GM12878 (cell line): ENCODE data around the gene JAML. TPM values are rescaled to one million over a fixed set of nuclear protein-coding genes. Genes with fewer than 3 reads are reported as not detected.
A peak's percentile ranks its signal among the peaks of the same experiment; 100 is the strongest.

Experiments
- ATAC-seq: fragments of 200-7000 bp; cut with Tn5 transposase; 3 replicates; pipeline ENCODE4 v1.9.1; 2020; ENCODE audit warnings: mild to moderate bottlenecking, moderate library complexity
- BruUV-seq: library from RNA; stranded (reverse); fragments of 400-500 nt; replicated peaks from 2 replicates; lab custom pipeline; 2021; lab: Mats Ljungman, UMichigan
- CTCF ChIA-PET: fragments of 300-600 bp; sonication (Branson Sonifier 250); formaldehyde crosslinking; extraction: SDS; loops from one replicate; lab custom pipeline; 2021; ENCODE audit warnings: inconsistent platforms; lab: Yijun Ruan, JAX
- POLR2A ChIA-PET: fragments of 350-600 bp; formaldehyde crosslinking; extraction: SDS; loops from one replicate; lab custom pipeline; 2021; ENCODE audit warnings: inconsistent platforms; lab: Charles Lee
- RAD21 ChIA-PET: fragments of 300-600 bp; sonication (Branson Sonifier 250); formaldehyde crosslinking; loops from one replicate; lab custom pipeline; 2023; ENCODE audit warnings: antibody characterized with exemption; ENCODE audit not compliant: unreplicated experiment; lab: Charles Lee
- SMC1A ChIA-PET: fragments of 300-600 bp; sonication (Branson Sonifier 250); formaldehyde crosslinking; loops from one replicate; lab custom pipeline; 2023; ENCODE audit not compliant: unreplicated experiment, uncharacterized antibody; lab: Charles Lee
- DNase-seq: peaks from one replicate; pipeline ENCODE4 v3.0.0-alpha.2; 2011; ENCODE audit warnings: low read depth, low spot score
- FAIRE-seq: peaks from 3 replicates; lab custom pipeline; 2011; peaks lifted over from hg19 to GRCh38; lab: Jason Lieb, UNC
- H2AFZ ChIP-seq: 2 replicates; pipeline ENCODE4 v1.6.0; 2011; ENCODE audit warnings: low read depth, low read length, control low read depth; ENCODE audit not compliant: control insufficient read depth
- H3K27ac ChIP-seq: 2 replicates; pipeline ENCODE4 v1.5.1; 2011; ENCODE audit warnings: control low read depth; ENCODE audit not compliant: control insufficient read depth, insufficient read depth
- H3K27me3 ChIP-seq, 2 experiments: replicated peaks in 1 of 2; 2 replicates each; pipeline versions ENCODE4 v1.6.0 to v1.6.1; 2011; ENCODE audit warnings: low read length in 1 of 2; ENCODE audit not compliant: control insufficient read depth in 2 of 2, insufficient read depth in 2 of 2
- H3K36me3 ChIP-seq, 2 experiments: 2 replicates each; pipeline ENCODE4 v1.5.1; 2011; ENCODE audit warnings: low read length in 1 of 2; ENCODE audit not compliant: control insufficient read depth in 2 of 2, insufficient read depth in 2 of 2
- H3K4me1 ChIP-seq: 2 replicates; pipeline ENCODE4 v1.6.1; 2011; ENCODE audit warnings: mild to moderate bottlenecking, low read length, moderate library complexity, mixed read lengths; ENCODE audit not compliant: control insufficient read depth, insufficient read depth
- H3K4me2 ChIP-seq: 2 replicates; pipeline ENCODE4 v1.6.0; 2011; ENCODE audit warnings: control low read depth; ENCODE audit not compliant: control insufficient read depth, insufficient read depth
- H3K4me3 ChIP-seq: fragments of 200-600 bp; sonication (generic); 2 replicates; pipeline ENCODE4 v1.5.1; 2016
- H3K79me2 ChIP-seq: 2 replicates; pipeline ENCODE4 v1.6.0; 2011; ENCODE audit warnings: low read length; ENCODE audit not compliant: control insufficient read depth, insufficient read depth
- H3K9ac ChIP-seq: 2 replicates; pipeline ENCODE4 v1.8.0; 2011; ENCODE audit warnings: low read length, control low read depth, mixed read lengths; ENCODE audit not compliant: control insufficient read depth, insufficient read depth
- H3K9me3 ChIP-seq: replicated peaks from 3 replicates; pipeline ENCODE4 v1.5.1; 2011; ENCODE audit warnings: mild to moderate bottlenecking, low read length; ENCODE audit not compliant: control insufficient read depth, insufficient read depth
- H4K20me1 ChIP-seq: 2 replicates; pipeline ENCODE4 v1.6.0; 2011; ENCODE audit not compliant: control insufficient read depth, insufficient read depth
- BRCA1 ChIP-seq: IDR thresholded peaks from 2 replicates; pipeline ENCODE4 v1.6.1; 2011; ENCODE audit warnings: low read depth, low read length, improper control_type of control experiment
- IKZF1 ChIP-seq: fragments of 450-650 bp; conservative IDR thresholded peaks from 2 replicates; pipeline ENCODE4 v1.6.1; 2017; ENCODE audit warnings: antibody characterized with exemption, mild to moderate bottlenecking
- KDM1A ChIP-seq: fragments of 200-600 bp; sonication (generic); IDR thresholded peaks from 2 replicates; pipeline ENCODE4 v1.6.1; 2016; ENCODE audit warnings: borderline replicate concordance
- LARP7 ChIP-seq: fragments of 450-650 bp; IDR thresholded peaks from 2 replicates; pipeline ENCODE4 v1.6.1; 2017; ENCODE audit warnings: mild to moderate bottlenecking
- NFYA ChIP-seq: IDR thresholded peaks from 2 replicates; pipeline ENCODE4 v1.6.1; 2011; ENCODE audit warnings: low read depth, mild to moderate bottlenecking, low read length, improper control_type of control experiment, borderline replicate concordance
- NR2F1 ChIP-seq: fragments of 450-650 bp; conservative IDR thresholded peaks from 2 replicates; pipeline ENCODE4 v1.6.1; 2017; ENCODE audit warnings: mild to moderate bottlenecking
- RAD21 ChIP-seq: IDR thresholded peaks from 2 replicates; pipeline ENCODE4 v1.6.1; 2011; ENCODE audit warnings: mild to moderate bottlenecking, low read depth, low read length, moderate library complexity; ENCODE audit not compliant: insufficient read depth
- RBBP5 ChIP-seq: fragments of 200-600 bp; sonication (generic); conservative IDR thresholded peaks from 2 replicates; pipeline ENCODE4 v1.6.1; 2016
- SUZ12 ChIP-seq: fragments of 200-600 bp; sonication (generic); IDR thresholded peaks from one replicate; pipeline ENCODE4 v1.6.1; 2018; ENCODE audit warnings: antibody characterized with exemption, mild to moderate bottlenecking; ENCODE audit not compliant: unreplicated experiment
- TCF12 ChIP-seq: IDR thresholded peaks from 2 replicates; pipeline ENCODE4 v1.6.1; 2011; ENCODE audit warnings: low read depth, mild to moderate bottlenecking, low read length
- TCF7 ChIP-seq: IDR thresholded peaks from 2 replicates; pipeline ENCODE4 v1.6.1; 2014; ENCODE audit warnings: antibody characterized with exemption, borderline replicate concordance
- ZBED1 ChIP-seq: IDR thresholded peaks from 2 replicates; pipeline ENCODE4 v1.6.1; 2016; ENCODE audit warnings: borderline replicate concordance
- ZNF217 ChIP-seq: fragments of 450-650 bp; IDR thresholded peaks from 2 replicates; pipeline ENCODE4 v1.6.1; 2017; ENCODE audit warnings: antibody characterized with exemption, mild to moderate bottlenecking
- WGBS: methylation state at CpG from one replicate; pipeline ENCODE4 v1.1.6; 2016; ENCODE audit warnings: low lambda C conversion rate; ENCODE audit not compliant: insufficient replicate concordance, insufficient coverage; ENCODE audit errors: missing lambda C conversion rate; 5-methylcytosine and 5-hydroxymethylcytosine counted together
- in situ Hi-C: fragments of 300-500 bp; cut with MboI; formaldehyde crosslinking; loops from 9 replicates; pipeline ENCODE4 v1.14.3; 2018; ENCODE audit warnings: mixed read lengths
- intact Hi-C: fragments of 100-400 bp; cut with micrococcal nuclease; formaldehyde crosslinking; loops from one replicate; pipeline ENCODE4 v1.14.2; 2022; ENCODE audit not compliant: unreplicated experiment
- polyA plus RNA-seq, 11 experiments: library from polyadenylated mRNA; depleted of rRNA in 4 of 11; unstranded in 6 of 11; stranded (reverse) in 5 of 11; fragments of >200 nt; fragmentation: Nextera tagmentation in 4 of 11; fragmentation: Illumina TruSeq in 1 of 11; extraction: Ambion mirVana in 4 of 11; extraction: Trizol in 1 of 11; gene quantifications; 1 replicate in 1 of 11; 2 replicates in 10 of 11; pipeline versions ENCODE4 v1.2.1 to v1.2.3, GENCODE V29; 2011 to 2016; ENCODE audit warnings: inconsistent platforms in 2 of 11, missing spikeins in 2 of 11, low read depth in 1 of 11
- total RNA-seq, 4 experiments: library from RNA; depleted of rRNA in 3 of 4; stranded (reverse); fragments of >200 nt in 3 of 4; fragmentation: Illumina TruSeq in 1 of 4; extraction: Trizol in 1 of 4; gene quantifications; 2 replicates each; pipeline versions ENCODE4 v1.2.1 to v1.2.3, GENCODE V29; 2013 to 2021
- TF ChIP-seq, protein P1 (sequence below): IDR thresholded peaks from 2 replicates; pipeline ENCODE4 v1.6.1; 2011; ENCODE audit warnings: low read depth, mild to moderate bottlenecking, low read length, moderate library complexity, borderline replicate concordance; ENCODE audit errors: extremely low read depth

Gene JAML
- total and polyA plus RNA-seq, 10 of the 15 experiments (the other 5 are each of a cell fraction or from before 2014, with no cell fraction given) = 0.60 to 8.1 (median 3.5) TPM

DNA sequence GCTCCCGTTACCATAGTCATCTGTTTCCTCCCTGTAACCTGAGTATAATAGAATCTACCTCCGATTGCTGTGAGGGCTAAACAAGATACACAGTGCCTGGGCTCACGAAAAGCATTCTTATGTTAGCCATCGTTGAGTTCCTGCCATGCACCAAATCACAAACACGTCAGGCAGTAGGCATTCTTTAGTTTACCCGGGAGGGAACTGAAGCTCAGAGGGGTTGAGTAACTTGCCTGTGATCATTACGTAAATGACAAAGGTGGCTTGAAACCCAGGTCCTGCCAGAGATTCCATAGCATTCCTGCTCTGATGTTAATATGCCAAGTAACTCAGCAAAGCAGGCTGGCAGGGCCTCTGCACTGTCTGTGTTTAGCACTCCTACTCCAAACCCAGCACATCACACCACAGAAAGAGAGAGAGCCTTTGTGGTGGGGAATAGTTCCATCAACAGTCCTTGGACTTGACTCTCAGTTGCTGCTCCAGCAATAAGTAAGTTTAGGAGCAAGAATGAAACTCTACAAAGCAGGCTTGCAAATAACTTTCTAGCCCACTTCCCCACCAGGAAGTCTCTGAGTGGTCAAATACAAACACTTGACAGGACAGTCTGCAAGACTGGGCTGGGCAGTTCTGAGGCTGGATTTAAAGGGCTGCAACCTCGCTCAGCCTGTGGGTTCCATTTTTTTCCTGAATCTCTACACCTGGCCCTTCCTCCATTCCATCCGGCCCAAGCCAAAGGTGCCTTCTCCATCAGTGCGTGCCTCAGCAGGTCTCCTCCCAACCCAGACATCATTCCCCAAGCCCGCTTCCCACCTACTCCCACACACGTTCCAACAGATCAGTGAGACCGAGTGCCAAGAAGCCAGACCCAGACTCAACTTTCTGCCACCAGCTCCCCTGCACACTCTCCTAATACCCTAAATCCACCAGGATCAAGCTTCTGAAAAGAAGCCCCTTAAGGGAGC, 49.5 kb downstream of the JAML start:
- CTCF ChIA-PET = interaction anchor here (1.9 kb wide), 1 partner anchor 28 kb away, joined by 6 read pairs; no protein-coding TSS in a partner anchor
- no peak overlapping the region for H3K27ac ChIP-seq
- in situ Hi-C loops = no loop called here

More for the DNA sequence above, 49.5 kb downstream of the JAML start:
- ChIA-PET RAD21 (no interaction called here), SMC1A (no interaction called here), POLR2A (no interaction called here)
- no peaks in the 10 kb centered on the region for H3K9me3 ChIP-seq
- H3K4me2 ChIP-seq = no peak overlapping the region
- H3K36me3 ChIP-seq = no peaks in the 10 kb centered on the region
- FAIRE-seq = no peak
- BruUV-seq = no TSS peak
- intact Hi-C loops = no loop called here
- ATAC-seq = 0 out of 3 replicates have a peak, but pooled peaks have one; percentile 10
- H3K27me3 ChIP-seq = peaks cover 0 to 2% of the 10 kb centered on the region in 2 experiments; a peak in 1 of 4 replicates
- H3K4me3 ChIP-seq = no peak overlapping the region
- DNase-seq = no peak
- H3K79me2 ChIP-seq = no peaks in the 10 kb centered on the region
- 37% methylated on average over 13 of the region's 13 CpGs for WGBS
- no peaks in the 10 kb centered on the region for H4K20me1 ChIP-seq
- no peaks in the 10 kb centered on the region for H3K4me1 ChIP-seq
- no peak overlapping the region for H2AFZ ChIP-seq
- H3K9ac ChIP-seq = no peak overlapping the region
- no peak for TF ChIP-seq TCF12
- no peak for TF ChIP-seq LARP7
- TF ChIP-seq, protein P1, sequence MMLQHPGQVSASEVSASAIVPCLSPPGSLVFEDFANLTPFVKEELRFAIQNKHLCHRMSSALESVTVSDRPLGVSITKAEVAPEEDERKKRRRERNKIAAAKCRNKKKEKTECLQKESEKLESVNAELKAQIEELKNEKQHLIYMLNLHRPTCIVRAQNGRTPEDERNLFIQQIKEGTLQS = no peak
- no peak for TF ChIP-seq BRCA1
- no peak for TF ChIP-seq SUZ12
- no peak for TF ChIP-seq RBBP5
- TF ChIP-seq KDM1A = no peak
- TF ChIP-seq ZBED1 = no peak
- no peak for TF ChIP-seq NR2F1
- no peak for TF ChIP-seq ZNF217
- TF ChIP-seq NFYA = no peak
- no peak for TF ChIP-seq RAD21
- TF ChIP-seq TCF7 = no peak
- TF ChIP-seq IKZF1 = no peak
